ENCODE results near the gene GNG13.
"Not testable (repeated sequence)": the region's sequence is repeated elsewhere in the genome, so short reads cannot be mapped to it uniquely, and the experiment has no call there.

Gene GNG13

GRCh38 chr16:778447-778846, 22.1 kb downstream of the GNG13 start:
- Histone ChIP-seq H3K4me3 (ENCODE audit: low read depth in 1 of 2, low read length in 2 of 2) (no peak overlapping the region), H3K27ac (ENCODE audit: low read depth, low read length) (no peak overlapping the region), H3K9ac (ENCODE audit: low read depth in 1 of 2, low read length in 2 of 2) (no peak overlapping the region), H3K4me1 (ENCODE audit: control insufficient read depth in 1 of 2, insufficient read depth in 2 of 2, low read length in 2 of 2) (peaks cover 6 to 9% of the 10 kb centered on the region in 2 donors), H3K36me3 (ENCODE audit: control insufficient read depth in 1 of 2, insufficient read depth in 2 of 2, low read length in 2 of 2) (no peaks in the 10 kb centered on the region), H3K9me3 (ENCODE audit: control insufficient read depth in 1 of 2, low read length in 2 of 2) (no peaks in the 10 kb centered on the region), H3K27me3 (ENCODE audit: control insufficient read depth in 1 of 2, insufficient read depth in 2 of 2, low read length in 2 of 2) (peaks cover 17 to 41% of the 10 kb centered on the region in 2 donors)

- no peak overlapping the region for H3K4me3 ChIP-seq (ENCODE audit: low read depth in 1 of 2, low read length in 2 of 2)
- H3K9ac ChIP-seq (ENCODE audit: low read depth in 1 of 2, low read length in 2 of 2): no peak overlapping the region
- no peaks in the 10 kb centered on the region for H3K9me3 ChIP-seq (ENCODE audit: control insufficient read depth in 1 of 2, low read length in 2 of 2)
- H3K27me3 ChIP-seq (ENCODE audit: control insufficient read depth in 1 of 2, insufficient read depth in 2 of 2, low read length in 2 of 2): peaks cover 11 to 35% of the 10 kb centered on the region in 2 donors
- no peak overlapping the region for H3K27ac ChIP-seq (ENCODE audit: low read depth, low read length)
- no peaks in the 10 kb centered on the region for H3K36me3 ChIP-seq (ENCODE audit: control insufficient read depth in 1 of 2, insufficient read depth in 2 of 2, low read length in 2 of 2)
- peaks cover 0 to 3% of the 10 kb centered on the region in 2 donors for H3K4me1 ChIP-seq (ENCODE audit: control insufficient read depth in 1 of 2, insufficient read depth in 2 of 2, low read length in 2 of 2)
These were observed 22.7 kb downstream of the GNG13 start for GRCh38 chr16:777826-778225.

GRCh38 chr16:776824-777223, 23.7 kb downstream of the GNG13 start:
- Histone ChIP-seq H3K27ac (ENCODE audit: low read depth, low read length) (no peak overlapping the region), H3K27me3 (ENCODE audit: control insufficient read depth in 1 of 2, insufficient read depth in 2 of 2, low read length in 2 of 2) (peaks cover 11 to 30% of the 10 kb centered on the region in 2 donors), H3K9me3 (ENCODE audit: control insufficient read depth in 1 of 2, low read length in 2 of 2) (no peaks in the 10 kb centered on the region), H3K4me3 (ENCODE audit: low read depth in 1 of 2, low read length in 2 of 2) (no peak overlapping the region), H3K4me1 (ENCODE audit: control insufficient read depth in 1 of 2, insufficient read depth in 2 of 2, low read length in 2 of 2) (no peaks in the 10 kb centered on the region), H3K36me3 (ENCODE audit: control insufficient read depth in 1 of 2, insufficient read depth in 2 of 2, low read length in 2 of 2) (no peaks in the 10 kb centered on the region), H3K9ac (ENCODE audit: low read depth in 1 of 2, low read length in 2 of 2) (no peak overlapping the region)

- not testable (repeated sequence) for H3K9me3 ChIP-seq (ENCODE audit: control insufficient read depth in 1 of 2, low read length in 2 of 2); H3K9ac ChIP-seq (ENCODE audit: low read depth in 1 of 2, low read length in 2 of 2); H3K4me1 ChIP-seq (ENCODE audit: control insufficient read depth in 1 of 2, insufficient read depth in 2 of 2, low read length in 2 of 2); H3K27ac ChIP-seq (ENCODE audit: low read depth, low read length); H3K36me3 ChIP-seq (ENCODE audit: control insufficient read depth in 1 of 2, insufficient read depth in 2 of 2, low read length in 2 of 2); H3K4me3 ChIP-seq (ENCODE audit: low read depth in 1 of 2, low read length in 2 of 2)
- H3K27me3 ChIP-seq (ENCODE audit: control insufficient read depth in 1 of 2, insufficient read depth in 2 of 2, low read length in 2 of 2): peaks cover 11 to 30% of the 10 kb centered on the region in 2 donors
These were observed 24.2 kb downstream of the GNG13 start for GRCh38 chr16:776298-776697.

GRCh38 chr16:775236-775796, 25.2 kb downstream of the GNG13 start:
- Histone ChIP-seq H3K4me3 (ENCODE audit: low read depth in 1 of 2, low read length in 2 of 2) (no peak overlapping the region), H3K36me3 (ENCODE audit: control insufficient read depth in 1 of 2, insufficient read depth in 2 of 2, low read length in 2 of 2) (no peaks in the 10 kb centered on the region), H3K4me1 (ENCODE audit: control insufficient read depth in 1 of 2, insufficient read depth in 2 of 2, low read length in 2 of 2) (no peaks in the 10 kb centered on the region), H3K27ac (ENCODE audit: low read depth, low read length) (no peak overlapping the region), H3K27me3 (ENCODE audit: control insufficient read depth in 1 of 2, insufficient read depth in 2 of 2, low read length in 2 of 2) (peaks cover 11 to 23% of the 10 kb centered on the region in 2 donors), H3K9me3 (ENCODE audit: control insufficient read depth in 1 of 2, low read length in 2 of 2) (no peaks in the 10 kb centered on the region), H3K9ac (ENCODE audit: low read depth in 1 of 2, low read length in 2 of 2) (no peak overlapping the region)

GRCh38 chr16:774086-775001, 26.2 kb downstream of the GNG13 start:
- Histone ChIP-seq H3K4me3 (ENCODE audit: low read depth in 1 of 2, low read length in 2 of 2) (no peak overlapping the region), H3K36me3 (ENCODE audit: control insufficient read depth in 1 of 2, insufficient read depth in 2 of 2, low read length in 2 of 2) (no peaks in the 10 kb centered on the region), H3K9ac (ENCODE audit: low read depth in 1 of 2, low read length in 2 of 2) (no peak overlapping the region), H3K4me1 (ENCODE audit: control insufficient read depth in 1 of 2, insufficient read depth in 2 of 2, low read length in 2 of 2) (no peaks in the 10 kb centered on the region), H3K27ac (ENCODE audit: low read depth, low read length) (no peak overlapping the region), H3K27me3 (ENCODE audit: control insufficient read depth in 1 of 2, insufficient read depth in 2 of 2, low read length in 2 of 2) (peaks cover 11 to 20% of the 10 kb centered on the region in 2 donors), H3K9me3 (ENCODE audit: control insufficient read depth in 1 of 2, low read length in 2 of 2) (no peaks in the 10 kb centered on the region)

GRCh38 chr16:772959-773358, 27.6 kb downstream of the GNG13 start:
- no peaks in the 10 kb centered on the region for H3K4me1 ChIP-seq (ENCODE audit: control insufficient read depth in 1 of 2, insufficient read depth in 2 of 2, low read length in 2 of 2)
- H3K9ac ChIP-seq (ENCODE audit: low read depth in 1 of 2, low read length in 2 of 2): no peak overlapping the region
- no peak overlapping the region for H3K4me3 ChIP-seq (ENCODE audit: low read depth in 1 of 2, low read length in 2 of 2)
- no peak overlapping the region for H3K27ac ChIP-seq (ENCODE audit: low read depth, low read length)
- H3K9me3 ChIP-seq (ENCODE audit: control insufficient read depth in 1 of 2, low read length in 2 of 2): no peaks in the 10 kb centered on the region
- H3K27me3 ChIP-seq (ENCODE audit: control insufficient read depth in 1 of 2, insufficient read depth in 2 of 2, low read length in 2 of 2): peaks cover 3 to 11% of the 10 kb centered on the region in 2 donors
- H3K36me3 ChIP-seq (ENCODE audit: control insufficient read depth in 1 of 2, insufficient read depth in 2 of 2, low read length in 2 of 2): no peaks in the 10 kb centered on the region

- H3K36me3 ChIP-seq (ENCODE audit: control insufficient read depth in 1 of 2, insufficient read depth in 2 of 2, low read length in 2 of 2): no peaks in the 10 kb centered on the region
- H3K9ac ChIP-seq (ENCODE audit: low read depth in 1 of 2, low read length in 2 of 2): no peak overlapping the region
- no peaks in the 10 kb centered on the region for H3K4me1 ChIP-seq (ENCODE audit: control insufficient read depth in 1 of 2, insufficient read depth in 2 of 2, low read length in 2 of 2)
- H3K9me3 ChIP-seq (ENCODE audit: control insufficient read depth in 1 of 2, low read length in 2 of 2): no peaks in the 10 kb centered on the region
- no peaks in the 10 kb centered on the region for H3K27me3 ChIP-seq (ENCODE audit: control insufficient read depth in 1 of 2, insufficient read depth in 2 of 2, low read length in 2 of 2)
- no peak overlapping the region for H3K27ac ChIP-seq (ENCODE audit: low read depth, low read length)
- H3K4me3 ChIP-seq (ENCODE audit: low read depth in 1 of 2, low read length in 2 of 2): no peak overlapping the region
These were observed 30.1 kb downstream of the GNG13 start for GRCh38 chr16:770411-770810.

GRCh38 chr16:769934-770333, 30.6 kb downstream of the GNG13 start:
- no peaks in the 10 kb centered on the region for H3K4me1 ChIP-seq (ENCODE audit: control insufficient read depth in 1 of 2, insufficient read depth in 2 of 2, low read length in 2 of 2)
- no peaks in the 10 kb centered on the region for H3K27me3 ChIP-seq (ENCODE audit: control insufficient read depth in 1 of 2, insufficient read depth in 2 of 2, low read length in 2 of 2)
- no peak overlapping the region for H3K9ac ChIP-seq (ENCODE audit: low read depth in 1 of 2, low read length in 2 of 2)

GRCh38 chr16:769184-769784, 31.2 kb downstream of the GNG13 start:
- H3K4me1 ChIP-seq (ENCODE audit: control insufficient read depth in 1 of 2, insufficient read depth in 2 of 2, low read length in 2 of 2): no peaks in the 10 kb centered on the region
- H3K27me3 ChIP-seq (ENCODE audit: control insufficient read depth in 1 of 2, insufficient read depth in 2 of 2, low read length in 2 of 2): no peaks in the 10 kb centered on the region
- H3K27ac ChIP-seq (ENCODE audit: low read depth, low read length): no peak overlapping the region
- H3K9ac ChIP-seq (ENCODE audit: low read depth in 1 of 2, low read length in 2 of 2): no peak overlapping the region
- H3K9me3 ChIP-seq (ENCODE audit: control insufficient read depth in 1 of 2, low read length in 2 of 2): no peaks in the 10 kb centered on the region
- H3K36me3 ChIP-seq (ENCODE audit: control insufficient read depth in 1 of 2, insufficient read depth in 2 of 2, low read length in 2 of 2): no peaks in the 10 kb centered on the region
- no peak overlapping the region for H3K4me3 ChIP-seq (ENCODE audit: low read depth in 1 of 2, low read length in 2 of 2)

More at GRCh38 chr16:769934-770333, 30.6 kb downstream of the GNG13 start:
- no peak overlapping the region for H3K4me3 ChIP-seq (ENCODE audit: low read depth in 1 of 2, low read length in 2 of 2)
- no peaks in the 10 kb centered on the region for H3K9me3 ChIP-seq (ENCODE audit: control insufficient read depth in 1 of 2, low read length in 2 of 2)
- no peak overlapping the region for H3K27ac ChIP-seq (ENCODE audit: low read depth, low read length)
- H3K36me3 ChIP-seq (ENCODE audit: control insufficient read depth in 1 of 2, insufficient read depth in 2 of 2, low read length in 2 of 2): no peaks in the 10 kb centered on the region

Measured in duodenal mucosa (tissue), 2 donors.